WI38 (cell line): ENCODE data around the gene CTAG2.
"Not testable (repeated sequence)": the region's sequence is repeated elsewhere in the genome, so short reads cannot be mapped to it uniquely, and the experiment has no call there.

Experiments
- H3K4me3 ChIP-seq: 2 replicates; pipeline ENCODE4 v1.5.1; 2011; ENCODE audit warnings: low read depth, mild to moderate bottlenecking, control low read depth, low read length
- CTCF ChIP-seq: IDR thresholded peaks from 2 replicates; pipeline ENCODE4 v1.5.1; 2012; ENCODE audit warnings: low read depth, mild to moderate bottlenecking, control low read depth, low read length

The CTAG2 gene

GRCh38 chrX:154654925-154655324, 1.5 kb upstream of the CTAG2 start:
- H3K4me3 ChIP-seq = no peak overlapping the region
- no peak for TF ChIP-seq CTCF

GRCh38 chrX:154654372-154654771, 993 bp upstream of the CTAG2 start:
- no peak for TF ChIP-seq CTCF
- no peak overlapping the region for H3K4me3 ChIP-seq

- TF ChIP-seq CTCF = no peak
These were observed 354 bp downstream of the CTAG2 start for GRCh38 chrX:154653048-154653401.

GRCh38 chrX:154652311-154653047, 900 bp downstream of the CTAG2 start:
- no peak overlapping the region for H3K4me3 ChIP-seq
- no peak for TF ChIP-seq CTCF

More at GRCh38 chrX:154653048-154653401, 354 bp downstream of the CTAG2 start:
- H3K4me3 ChIP-seq = no peak overlapping the region

GRCh38 chrX:154650221-154650510, 3.2 kb downstream of the CTAG2 start:
- TF ChIP-seq CTCF = no peak
- H3K4me3 ChIP-seq = no peak overlapping the region

GRCh38 chrX:154649503-154650220, 3.7 kb downstream of the CTAG2 start:
- no peak for TF ChIP-seq CTCF
- no peak overlapping the region for H3K4me3 ChIP-seq

- H3K4me3 ChIP-seq = no peak overlapping the region
- TF ChIP-seq CTCF = no peak
These were observed 4.4 kb downstream of the CTAG2 start for GRCh38 chrX:154648931-154649330.

- not testable (repeated sequence) for H3K4me3 ChIP-seq
These were observed 7.5 kb downstream of the CTAG2 start for GRCh38 chrX:154645745-154646378.

- H3K4me3 ChIP-seq = not testable (repeated sequence)
These were observed 9.7 kb downstream of the CTAG2 start for GRCh38 chrX:154643708-154644107.

- H3K4me3 ChIP-seq = not testable (repeated sequence)
These were observed 11.6 kb downstream of the CTAG2 start for GRCh38 chrX:154641740-154642139.

GRCh38 chrX:154633661-154634060, 19.7 kb downstream of the CTAG2 start:
- not testable (repeated sequence) for H3K4me3 ChIP-seq
